NK-92 treated with Interleukin-12 subunit alpha and Interleukin-12 subunit beta, amount 100 ng/mL, for 24 hours (cell line): ENCODE data around the gene PXN.
"Not testable (repeated sequence)": the region's sequence is repeated elsewhere in the genome, so short reads cannot be mapped to it uniquely, and the experiment has no call there.

Experiments
- DNase-seq: peaks from one replicate; lab custom pipeline; 2025; lab: John Stamatoyannopoulos, UW

The PXN gene

DNA sequence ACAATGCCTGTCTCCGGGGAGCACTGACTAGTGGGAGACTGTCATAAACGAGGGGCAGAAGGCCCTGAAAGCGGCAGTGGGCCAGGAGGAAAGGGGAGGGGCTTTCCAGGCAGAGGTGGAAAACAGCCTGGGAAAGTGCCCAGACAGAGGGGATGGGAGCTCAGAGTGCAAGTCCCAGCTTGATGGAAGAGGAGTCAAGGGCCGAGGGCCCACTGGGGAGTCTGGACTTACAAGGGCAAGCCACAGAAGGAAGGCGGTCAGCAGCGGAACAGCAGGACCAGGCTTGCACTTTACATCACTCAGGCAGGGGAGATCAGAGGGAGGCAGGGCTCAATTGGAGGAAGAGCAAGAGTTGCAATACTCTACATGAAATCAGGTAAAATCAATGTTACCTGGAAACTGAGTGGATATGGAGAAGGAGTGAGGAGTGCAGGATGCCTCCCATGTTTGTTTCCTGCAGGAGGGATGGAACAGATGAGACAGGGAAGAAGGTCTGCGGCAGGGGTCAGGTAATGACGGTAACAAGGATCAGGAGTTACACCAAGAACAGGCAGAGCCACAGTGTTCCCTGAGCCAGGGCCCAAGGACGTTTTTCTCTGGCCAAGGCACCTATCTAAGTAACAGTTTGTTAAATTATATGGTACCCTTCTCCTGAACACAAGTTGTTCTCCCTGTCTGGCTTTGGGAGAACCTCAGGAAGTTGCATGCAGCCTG, 23.8 kb downstream of the PXN start:
- DNase-seq: no peak

DNA sequence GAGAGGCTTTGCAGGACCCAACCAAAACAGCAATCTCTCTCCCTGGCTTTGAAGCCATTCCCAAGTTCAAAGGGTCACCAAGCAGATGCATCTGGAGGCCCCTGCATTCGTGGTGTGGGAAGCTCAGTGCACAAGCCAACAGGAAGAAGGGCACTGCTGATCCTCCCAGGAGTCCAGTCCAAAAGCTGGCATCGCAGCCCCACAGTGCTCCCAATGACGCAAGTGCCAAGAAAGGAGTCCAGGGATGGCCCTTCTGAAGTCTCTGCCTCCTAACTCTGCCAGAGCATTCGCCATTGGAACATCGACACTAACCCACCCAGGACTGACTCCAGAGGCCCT, 25.1 kb downstream of the PXN start:
- no peak for DNase-seq

DNA sequence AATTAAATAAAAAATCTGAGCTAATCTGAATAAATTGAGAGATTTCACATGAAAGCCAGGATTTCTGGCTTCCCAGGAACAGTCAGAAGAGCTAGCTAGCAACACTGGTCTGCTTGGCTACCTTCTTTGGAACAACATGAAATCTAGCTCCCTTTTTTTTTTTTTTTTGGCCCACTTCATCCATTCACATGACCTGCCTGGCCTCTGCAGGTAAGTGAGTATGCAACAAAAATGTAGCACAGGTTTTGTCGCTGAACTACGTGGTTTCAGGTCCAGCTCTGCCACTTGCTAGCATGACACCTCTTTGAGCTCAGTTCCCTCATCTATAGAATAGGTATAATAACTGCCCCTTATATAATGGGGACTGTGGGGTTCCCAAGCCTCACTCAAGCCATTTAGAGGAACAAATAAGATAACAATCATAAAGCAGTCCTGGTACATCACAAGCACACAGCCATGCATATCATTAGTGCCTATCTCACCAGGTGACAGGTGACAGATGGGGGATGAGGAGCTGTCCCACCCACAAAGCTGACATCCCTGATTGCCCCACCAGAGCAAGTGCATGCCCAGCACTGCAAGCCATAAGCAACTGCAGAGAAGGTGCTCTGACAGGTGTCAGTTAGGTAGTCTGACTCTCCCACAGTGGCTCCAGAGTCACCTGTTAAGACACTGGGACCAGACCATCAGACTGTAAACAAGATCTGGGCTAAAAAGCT, 25.6 kb downstream of the PXN start:
- DNase-seq: no peak

DNA sequence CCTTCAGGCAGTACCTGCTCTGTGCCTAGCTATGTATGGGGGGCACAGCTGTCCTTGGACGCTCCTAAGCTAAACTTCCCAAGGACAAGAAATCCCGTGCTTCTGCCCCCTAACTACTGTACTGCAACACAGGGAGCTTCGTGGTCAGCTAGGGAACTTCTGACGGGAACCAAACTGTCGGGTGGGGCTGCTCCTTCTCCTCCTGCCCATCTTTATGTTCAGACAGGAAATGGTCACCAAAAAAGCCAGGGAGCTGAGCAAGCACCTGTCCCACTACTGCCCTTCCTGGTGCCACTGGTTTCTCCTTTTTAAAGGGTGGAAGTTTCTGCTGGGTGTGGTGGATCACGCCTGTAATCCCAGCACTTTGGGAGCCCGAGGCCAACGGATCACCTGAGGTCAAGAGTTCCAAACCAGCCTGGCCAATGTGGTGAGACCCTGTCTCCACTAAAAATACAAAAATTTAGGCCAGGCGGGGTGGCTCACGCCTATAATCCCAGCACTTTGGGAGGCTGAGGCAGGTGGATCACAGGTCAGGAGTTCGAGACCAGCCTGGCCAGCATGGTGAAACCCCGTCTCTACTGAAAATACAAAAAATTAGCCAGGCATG, 26.6 kb downstream of the PXN start:
- no peak for DNase-seq

DNA sequence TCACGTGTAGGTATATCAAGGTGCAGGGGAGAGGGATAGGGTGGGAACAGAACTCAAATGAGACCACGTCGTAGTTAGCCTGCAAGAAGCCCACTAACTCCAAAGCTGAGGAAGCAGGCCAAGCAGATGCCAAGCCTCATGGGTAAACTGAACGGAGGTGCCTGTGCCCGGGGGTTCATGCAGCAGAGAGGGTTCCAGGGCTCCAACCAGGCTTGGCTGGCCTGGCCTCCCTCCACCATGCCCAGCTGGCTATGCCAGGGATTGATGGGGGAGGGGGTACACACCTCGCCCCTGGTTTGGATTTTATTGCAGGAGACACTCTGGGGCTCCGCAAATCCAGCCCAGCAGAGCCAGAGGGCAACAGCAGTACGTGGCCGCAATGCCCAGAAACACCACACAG, 27.3 kb downstream of the PXN start:
- DNase-seq: no peak

DNA sequence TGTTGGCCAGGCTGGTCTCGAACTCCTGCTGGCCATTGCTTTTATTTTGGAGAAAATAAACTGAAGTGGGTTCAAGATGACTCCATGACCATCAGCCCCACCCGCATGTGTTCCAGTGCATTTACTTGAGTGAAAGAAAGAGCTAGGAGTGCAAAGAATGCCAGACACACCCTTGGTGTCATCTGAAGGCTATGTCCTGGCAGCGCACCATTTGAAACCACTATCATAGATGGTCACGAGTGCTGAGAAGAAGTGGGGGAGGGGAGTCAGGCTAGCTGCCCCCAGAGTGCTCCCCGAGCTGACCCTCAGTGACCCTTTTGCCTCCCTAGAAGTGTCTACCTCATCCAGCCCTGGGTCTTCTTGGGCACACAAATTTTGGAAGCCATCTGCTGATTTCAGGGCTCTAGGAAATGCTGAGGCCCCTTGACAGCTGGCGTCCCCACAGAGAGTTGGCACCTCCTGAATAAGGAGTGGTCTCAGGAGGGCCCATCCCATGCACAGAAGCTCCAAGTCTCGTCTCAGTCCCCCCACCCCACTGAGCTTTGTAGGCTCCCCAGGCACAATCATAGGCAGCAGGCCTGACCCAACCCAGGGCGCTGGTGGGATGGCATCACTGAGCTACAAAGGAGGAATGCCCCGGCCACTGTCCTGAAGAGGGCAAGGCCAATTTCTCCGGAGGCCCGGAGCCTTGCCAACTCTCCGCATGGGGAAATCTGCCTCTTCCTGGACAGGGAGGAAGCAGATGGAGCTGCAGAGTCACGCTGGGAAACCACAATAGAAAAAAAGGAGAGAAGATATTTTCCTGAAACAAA, 28.0 kb downstream of the PXN start:
- no peak for DNase-seq

DNA sequence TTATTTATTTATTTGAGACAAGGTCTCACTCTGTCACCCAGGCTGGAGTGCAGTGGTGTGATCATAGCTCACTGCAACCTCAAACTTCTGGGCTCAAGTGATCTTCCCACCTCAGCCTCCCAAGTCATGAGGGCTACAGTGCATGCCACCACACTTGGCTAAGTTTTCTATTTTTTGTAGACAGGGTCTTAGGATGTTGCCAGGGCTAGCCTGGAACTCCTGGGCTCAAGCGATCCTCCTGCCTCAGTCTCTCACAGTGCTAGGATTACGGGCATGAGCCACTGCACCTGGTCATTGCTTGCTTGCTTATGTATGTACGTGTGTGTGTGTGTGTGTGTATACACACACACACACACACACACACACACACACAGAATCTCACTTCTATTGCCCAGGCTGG, 28.7 kb downstream of the PXN start:
- DNase-seq: not testable (repeated sequence)

DNA sequence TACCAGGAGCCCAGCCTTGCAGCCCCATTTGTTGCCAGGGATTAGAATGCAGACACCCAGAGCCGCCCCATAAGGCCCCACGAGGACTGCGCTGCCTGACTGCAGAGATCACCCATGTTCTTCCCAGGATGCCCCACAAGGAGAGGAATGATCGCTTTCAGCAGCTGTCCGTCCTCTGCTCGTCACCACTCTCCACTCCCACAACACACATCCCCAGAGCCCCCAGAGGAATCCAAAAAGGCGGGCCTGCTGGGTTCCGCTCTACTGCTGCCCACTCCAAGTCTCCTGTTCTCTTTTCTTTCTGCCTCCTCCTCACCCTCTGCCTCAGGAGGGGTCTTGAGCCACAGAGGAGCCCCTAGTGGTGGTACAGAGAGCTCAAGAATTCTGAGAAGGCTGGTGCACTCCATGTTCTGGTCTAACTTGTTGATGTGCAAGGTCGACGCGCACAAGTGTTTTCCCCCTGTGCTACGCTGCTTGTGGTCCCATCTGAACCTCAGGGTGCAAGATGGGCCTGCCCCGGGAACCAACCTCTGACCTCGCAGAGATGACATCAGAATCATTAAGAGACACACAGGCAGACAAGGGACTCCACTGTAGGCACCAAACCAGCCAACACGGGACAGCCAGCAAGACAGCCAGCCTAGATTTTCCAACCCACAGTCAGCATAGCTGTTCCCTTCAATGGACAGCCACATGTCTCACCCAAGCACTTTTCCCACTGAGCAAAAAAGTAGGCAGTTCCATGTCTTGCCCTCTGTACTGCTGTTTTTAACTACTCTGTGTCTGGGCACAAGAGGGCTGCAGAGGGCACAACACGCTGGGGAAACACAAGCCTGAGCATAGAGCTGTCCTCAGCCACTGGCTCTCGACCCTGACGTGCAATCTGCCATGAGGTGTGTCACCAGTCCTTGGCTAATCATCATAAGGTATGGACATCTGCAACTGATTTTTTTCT, 29.9 kb downstream of the PXN start:
- DNase-seq: peak; percentile 10

DNA sequence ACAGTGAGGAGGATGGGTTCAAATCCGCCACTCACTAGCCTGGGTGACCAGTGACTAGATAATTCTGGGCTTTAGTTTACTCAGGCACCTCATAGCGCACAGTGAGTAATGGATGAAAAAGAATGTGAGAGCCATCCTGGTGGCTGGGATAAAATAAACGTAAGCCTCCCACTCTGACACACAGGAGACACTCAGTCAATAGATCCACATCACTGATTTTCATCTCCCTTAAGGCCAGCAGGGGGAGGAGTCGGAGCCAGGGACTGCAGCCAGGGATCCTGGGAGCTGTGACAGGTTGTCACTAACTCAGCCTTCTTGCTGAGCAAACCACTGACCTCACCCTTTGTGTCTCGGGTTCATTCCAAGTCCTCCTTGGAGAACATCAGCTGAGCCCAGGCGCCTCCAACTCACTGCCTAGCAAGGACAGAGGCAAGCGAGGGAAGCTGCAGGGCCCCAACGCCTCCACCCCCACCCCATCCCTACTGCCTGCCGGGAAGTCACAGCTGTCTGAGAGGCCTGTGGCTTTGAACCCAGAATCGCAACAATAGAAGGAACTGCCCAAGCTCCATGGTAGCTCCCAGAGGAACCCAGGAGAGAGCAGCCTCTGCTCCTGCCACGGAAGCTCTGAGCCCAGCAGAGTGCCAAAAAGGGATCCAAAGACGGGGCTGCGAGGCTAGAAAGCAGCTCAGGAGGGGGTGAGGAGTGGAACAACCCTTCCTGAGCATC, 30.7 kb downstream of the PXN start:
- no peak for DNase-seq

DNA sequence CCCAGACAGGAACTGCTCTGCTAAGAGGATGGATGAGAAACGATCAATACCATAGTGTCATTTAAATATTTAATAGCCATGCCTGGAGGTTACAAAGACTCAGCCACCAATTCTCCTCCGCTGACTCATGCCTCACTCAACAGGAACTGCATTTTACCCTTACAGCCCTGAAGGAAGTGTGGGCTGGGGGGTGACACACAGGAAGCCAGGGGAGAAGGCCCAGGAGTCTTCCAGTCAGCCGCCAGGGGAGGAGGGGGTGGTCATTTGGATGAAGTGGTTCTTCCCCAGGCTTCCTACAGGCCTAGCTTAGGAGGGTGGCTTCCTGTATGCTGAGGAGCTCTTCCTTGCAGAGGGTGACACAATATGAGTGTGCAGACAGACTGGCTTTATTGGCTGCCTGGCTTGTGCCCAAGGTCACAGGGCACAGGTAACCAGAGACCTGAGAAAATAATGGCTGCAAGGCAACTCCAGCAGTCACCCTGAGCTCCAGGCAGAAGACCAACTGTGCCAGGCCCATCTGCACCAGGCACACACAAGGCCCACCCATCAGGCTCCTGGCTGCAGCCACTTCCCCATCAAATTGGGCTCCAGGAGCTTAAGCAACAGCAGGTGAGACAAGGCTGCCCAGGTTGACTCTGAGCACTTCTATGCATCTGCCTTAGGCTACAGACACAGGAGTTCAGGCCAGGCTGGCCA, 34.1 kb downstream of the PXN start:
- DNase-seq: peak; percentile 73

DNA sequence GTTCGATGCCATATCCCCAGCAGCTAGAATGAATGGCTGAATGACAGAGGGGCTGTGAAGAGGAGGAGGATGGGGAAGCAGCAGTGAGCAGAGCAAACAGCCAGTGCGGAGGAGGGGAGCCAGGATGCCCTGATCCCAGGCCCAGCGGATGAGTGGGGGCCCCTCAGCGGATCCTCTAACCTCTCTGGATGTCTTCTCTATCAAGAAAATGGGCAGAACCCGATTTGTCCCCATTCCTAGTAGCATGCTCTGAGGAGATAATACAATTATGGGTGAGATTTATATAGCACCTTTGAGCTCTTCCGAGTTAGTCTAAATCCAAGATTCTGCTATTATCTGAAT, 34.6 kb downstream of the PXN start:
- DNase-seq: no peak

DNA sequence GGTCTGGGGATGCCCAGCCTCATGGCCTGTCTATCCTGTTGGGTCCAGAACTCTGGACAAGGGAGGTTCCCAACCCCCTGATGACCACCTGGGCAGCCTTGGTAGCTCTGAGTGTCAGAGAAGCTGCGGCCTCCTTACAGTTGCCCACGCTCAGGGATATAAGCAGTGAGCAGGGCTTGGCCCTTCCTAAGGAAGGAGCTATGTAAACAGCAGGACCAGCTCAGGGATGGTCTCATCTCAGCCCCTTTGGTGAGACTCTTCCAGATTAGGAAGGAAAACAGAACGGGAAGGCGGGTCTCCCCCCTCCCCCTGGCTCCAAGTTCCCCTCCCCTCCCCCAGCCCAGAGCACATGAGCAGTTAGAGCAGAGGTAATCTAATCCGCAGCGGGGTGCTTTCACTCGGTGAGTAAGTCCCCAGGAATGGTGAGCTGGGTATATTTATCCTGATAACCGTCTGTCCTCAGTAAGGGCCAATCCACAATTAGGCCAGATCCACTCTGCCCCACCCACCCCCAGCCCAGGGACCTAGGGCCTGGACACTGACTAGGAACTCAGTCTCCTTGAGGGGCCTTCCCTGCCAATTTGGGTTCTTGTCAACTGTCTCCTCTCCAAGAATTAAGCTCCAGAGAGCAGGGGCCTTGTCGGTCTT, 35.1 kb downstream of the PXN start:
- no peak for DNase-seq

DNA sequence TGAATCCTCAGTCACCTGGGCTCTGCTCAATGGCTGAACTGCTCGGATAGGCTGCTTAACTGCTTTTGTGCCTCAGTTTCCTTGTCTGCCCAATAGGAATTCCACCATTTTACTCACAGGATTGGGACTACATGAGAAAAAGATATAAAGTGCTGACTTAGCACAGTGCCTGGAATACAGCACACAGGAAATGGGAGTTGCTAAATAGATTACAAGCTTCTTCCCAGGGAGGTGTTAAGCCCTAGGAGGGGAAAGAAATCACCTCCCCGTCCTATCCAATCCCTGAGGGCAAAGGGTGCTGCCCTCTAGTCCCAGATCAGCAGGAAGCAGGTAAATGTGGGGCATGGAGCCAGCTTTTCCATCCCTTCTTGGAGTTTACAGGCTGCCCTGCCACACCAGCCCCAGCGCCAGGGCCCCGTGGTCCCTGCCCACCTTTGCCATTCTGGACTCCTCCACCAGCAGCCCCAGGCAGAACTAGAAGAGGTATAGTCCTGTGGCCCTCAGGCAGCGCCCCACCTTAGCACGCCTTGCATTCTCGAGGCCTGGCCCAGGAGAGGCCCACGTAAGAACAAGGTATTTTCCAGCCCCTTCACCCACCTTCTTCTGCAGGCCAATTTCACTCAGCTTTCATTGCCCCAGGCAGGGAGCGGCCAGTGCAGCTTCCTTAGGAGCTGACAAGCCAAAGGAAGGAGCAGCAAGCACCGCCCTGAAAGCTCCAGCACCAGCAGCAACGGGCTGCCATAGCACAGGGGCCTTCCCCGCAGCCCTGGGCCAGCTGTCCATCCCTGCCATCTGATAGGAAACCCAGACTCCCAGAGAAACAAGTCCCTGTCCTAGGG, 35.8 kb downstream of the PXN start:
- no peak for DNase-seq

DNA sequence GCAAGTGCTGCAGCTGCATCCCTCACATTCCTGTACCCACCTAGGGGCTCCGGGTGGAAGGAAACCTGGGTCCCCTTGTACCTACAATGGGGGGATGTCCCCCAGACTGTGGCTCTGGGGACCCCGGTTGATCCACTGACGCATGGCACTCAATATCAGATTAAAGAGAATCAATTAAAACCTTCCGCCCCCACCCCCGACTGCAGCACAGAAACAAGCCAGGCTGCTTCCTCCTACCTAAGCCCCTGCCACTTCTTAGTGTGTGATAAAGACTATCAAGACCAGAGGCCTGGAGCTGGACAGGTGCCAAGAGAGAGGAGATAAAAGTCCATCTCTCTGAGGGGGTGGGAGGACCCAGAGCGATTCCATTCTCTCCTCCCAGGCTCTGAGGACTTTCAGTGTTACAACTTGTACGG, 36.5 kb downstream of the PXN start:
- no peak for DNase-seq

DNA sequence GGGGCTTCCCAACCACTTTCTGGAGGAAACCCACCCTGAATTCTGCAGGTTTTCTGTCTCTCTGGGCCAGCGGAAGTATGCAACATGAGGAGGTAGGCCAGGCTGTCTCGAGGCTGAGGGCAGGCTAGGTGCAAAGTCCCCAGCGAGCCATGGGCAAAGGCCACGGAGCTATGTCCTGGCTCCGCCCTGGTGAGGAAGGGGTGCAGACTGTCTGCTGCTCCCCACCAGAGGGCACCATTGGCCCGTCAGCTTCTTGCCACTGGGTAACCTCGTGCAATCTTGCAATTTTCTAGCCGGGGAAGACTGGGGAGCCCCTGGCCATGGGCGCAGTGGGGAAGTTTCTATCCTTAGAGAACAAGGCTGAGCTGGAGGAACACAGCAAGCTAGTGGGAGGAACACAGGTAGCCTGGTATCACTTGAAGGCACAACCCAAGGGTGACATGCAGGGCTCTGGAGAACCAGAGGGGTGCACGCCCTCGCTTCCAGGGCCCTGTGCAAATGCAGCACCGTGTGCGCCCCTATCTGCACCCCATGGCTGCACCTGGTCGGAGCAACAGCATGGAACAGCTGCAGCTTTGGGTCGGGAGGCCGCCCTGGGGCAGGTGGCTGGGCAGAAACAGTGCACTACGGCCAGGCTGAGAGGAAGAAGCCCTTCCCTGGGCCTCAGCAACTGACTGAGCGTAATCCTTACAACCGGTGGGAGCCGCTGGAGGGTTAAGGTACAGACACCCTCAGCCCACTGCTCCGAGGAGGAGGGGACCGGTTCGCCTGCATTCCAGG, 37.0 kb downstream of the PXN start:
- DNase-seq: peak; percentile 66

DNA sequence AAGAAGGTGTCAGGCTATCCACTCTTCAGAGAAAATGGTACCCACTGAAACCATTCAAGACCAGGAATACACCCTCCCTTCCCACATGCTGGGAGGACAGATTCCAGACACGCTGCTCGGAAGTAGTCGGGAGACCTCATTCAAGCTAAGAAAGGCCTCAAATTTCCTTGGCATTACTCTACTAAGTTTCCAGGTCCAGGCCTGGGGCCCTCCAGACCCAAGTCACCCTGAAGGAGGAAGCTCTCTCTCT, 37.6 kb downstream of the PXN start:
- no peak for DNase-seq

DNA sequence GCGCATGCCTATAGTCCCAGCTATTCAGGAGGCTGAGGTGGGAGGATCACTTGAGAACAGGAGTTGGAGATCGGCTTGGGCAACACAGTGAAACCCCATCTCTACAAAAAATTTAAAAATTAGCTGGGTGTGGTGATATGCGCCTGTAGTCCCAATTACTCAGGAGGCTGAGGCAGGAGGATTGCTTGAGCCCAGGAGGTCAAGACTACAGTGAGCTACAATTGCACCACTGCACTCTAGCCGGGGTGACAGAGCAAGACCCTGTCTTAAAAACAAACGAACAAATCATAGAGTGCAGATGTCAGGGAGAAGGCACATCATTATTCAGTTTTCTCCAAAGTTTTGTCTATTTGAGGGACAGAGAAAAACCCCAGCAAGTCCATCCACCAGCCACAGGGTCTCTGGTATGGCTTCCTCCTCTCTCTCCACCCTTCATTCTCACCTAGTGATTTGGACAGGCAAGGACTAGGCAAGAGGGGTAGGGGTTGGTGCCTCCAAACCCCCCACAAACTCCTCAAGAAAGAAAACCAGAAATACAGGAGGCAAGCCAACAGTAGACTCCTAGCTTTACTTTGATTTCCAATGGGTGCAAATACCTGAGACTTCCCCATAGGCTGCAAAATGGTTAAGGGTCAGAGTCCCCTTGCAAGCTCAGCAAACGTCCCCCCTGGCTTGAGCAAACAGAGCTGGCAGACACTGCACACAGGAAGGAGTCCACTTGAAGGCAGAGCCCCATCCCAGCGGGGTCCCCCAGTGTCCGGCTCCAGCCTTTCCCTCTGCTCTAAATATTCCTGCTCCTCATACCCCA, 38.1 kb downstream of the PXN start:
- no peak for DNase-seq
